Suppressor macrophage treated with lipopolysaccharide for 1 hour (primary cell): ENCODE results near the gene ZNF420.
A peak's percentile ranks its signal among the peaks of the same experiment; 100 is the strongest.

Source experiments
- DNase-seq, 3 donors: peaks; one replicate each; pipeline ENCODE4 v3.0.0-alpha.2; 2020 to 2022

Gene ZNF420

DNA sequence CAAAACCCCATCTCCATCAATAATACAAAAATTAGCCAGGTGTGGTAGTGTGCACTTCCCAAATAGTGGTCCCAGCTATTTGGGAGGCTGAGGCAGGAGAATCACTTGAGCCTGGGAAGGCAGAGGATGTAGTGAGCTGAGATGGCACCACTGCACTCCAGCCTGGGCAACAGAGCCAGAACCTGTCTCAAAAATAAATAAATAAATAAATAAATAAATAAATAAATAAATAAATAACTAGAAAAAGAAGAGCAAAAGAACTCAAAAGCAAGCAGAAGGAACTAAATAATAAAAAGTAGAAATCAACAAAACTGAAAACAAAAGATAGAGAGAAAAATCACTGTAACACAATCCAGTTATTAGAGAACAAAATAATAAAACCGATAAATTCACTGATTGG is 81.9 kb downstream of the ZNF420 start:
- no peak for DNase-seq

DNA sequence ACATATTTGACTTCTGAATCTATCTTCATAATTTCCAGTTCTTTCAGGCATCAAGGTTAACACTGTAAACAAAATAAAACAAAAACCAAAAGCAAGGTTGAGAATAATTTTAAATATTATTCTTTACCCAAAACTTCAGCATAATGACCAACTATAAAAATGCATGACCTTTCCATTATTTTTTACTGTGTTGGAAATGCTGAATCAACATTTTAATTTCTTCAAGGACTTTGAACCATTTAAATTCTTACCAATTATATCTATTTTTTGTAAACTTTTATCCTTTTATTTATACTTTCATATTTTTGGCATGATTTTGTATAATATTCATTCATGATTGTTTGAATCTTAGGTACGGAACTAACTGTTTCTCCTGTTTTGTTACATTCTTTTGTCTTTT is 87.4 kb downstream of the ZNF420 start:
- no peak for DNase-seq

DNA sequence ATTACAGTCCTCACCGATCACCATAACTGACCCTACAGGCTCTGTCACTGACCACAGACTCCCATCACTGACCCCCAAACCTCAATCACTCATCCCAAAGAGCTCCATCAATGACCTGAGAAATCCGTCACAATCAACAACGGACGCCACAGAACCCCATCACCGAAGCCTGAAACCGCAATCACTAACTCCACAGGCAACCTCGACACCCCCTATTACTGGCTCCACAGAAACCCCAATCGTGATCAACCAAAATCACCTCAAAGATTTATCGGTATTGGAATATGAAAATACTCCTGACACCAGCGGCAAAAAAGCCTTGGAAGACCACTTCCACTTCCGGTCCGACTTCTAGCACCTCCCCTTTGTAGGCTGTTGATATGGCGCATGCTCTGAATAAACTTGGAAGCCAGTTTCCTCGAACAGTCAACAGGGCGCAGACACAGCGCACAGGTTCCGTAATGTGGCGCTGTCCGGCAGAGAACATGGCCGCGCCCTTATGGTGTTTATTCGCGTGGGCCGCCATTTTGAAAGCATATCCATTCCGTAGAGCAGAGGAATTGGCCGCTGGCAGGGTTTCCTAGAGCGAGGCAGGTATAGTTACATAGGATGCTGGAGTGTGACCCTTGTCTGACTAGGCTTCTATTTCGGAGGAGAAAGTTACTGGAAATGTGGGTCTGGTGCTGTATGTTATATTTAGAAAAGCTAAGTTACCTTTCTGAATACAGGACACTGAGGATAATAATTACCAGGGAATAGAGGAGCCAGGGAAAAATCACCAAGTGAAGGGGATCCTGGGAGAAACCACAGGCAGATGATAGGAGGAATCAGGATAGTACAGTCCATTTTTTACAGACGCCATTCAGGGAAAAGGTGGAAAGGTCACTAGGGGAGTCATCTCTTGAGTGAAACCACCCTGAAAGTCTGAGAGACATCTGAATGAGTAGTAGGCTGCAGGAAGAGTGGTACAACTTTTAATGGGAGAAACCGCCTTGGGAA is 94.4 kb downstream of the ZNF420 start, which contains the start of gene ZNF585A:
Gene ZNF585A, minus strand, starts transcription at position 328 of the 999 bp plus-strand sequence. CDS start 2,785 bp downstream, outside the sequence.
- peak; percentile 94 to 98 (median 98) for DNase-seq
